Spleen (tissue), 11 donors: ENCODE data around the gene ATP8A2. TPM values are rescaled to one million over a fixed set of nuclear protein-coding genes. Genes with fewer than 3 reads are reported as not detected.

Source experiments
- DNase-seq: peaks from one replicate; pipeline ENCODE4 v3.0.0-alpha.2; 2020
- H3K27ac ChIP-seq, 8 donors: fragments of 200-600 bp; sonication (generic) in 7 of 8; 1 replicate in 4 of 8; 2 replicates in 4 of 8; pipeline versions ENCODE4 v1.5.0 to v1.8.0; 2016 to 2021; ENCODE audit warnings: inconsistent platforms in 4 of 8, mild to moderate bottlenecking in 4 of 8, moderate library complexity in 1 of 8
- H3K27me3 ChIP-seq, 7 donors: fragments of 200-600 bp; sonication (generic) in 6 of 7; replicated peaks in 1 of 7; 1 replicate in 4 of 7; 2 replicates in 3 of 7; pipeline versions ENCODE4 v1.5.0 to v1.8.0; 2016 to 2021; ENCODE audit warnings: inconsistent platforms in 3 of 7, mild to moderate bottlenecking in 1 of 7
- H3K36me3 ChIP-seq, 6 donors: fragments of 200-600 bp; sonication (generic) in 5 of 6; 1 replicate in 4 of 6; 2 replicates in 2 of 6; pipeline versions ENCODE4 v1.5.0 to v1.8.0; 2016 to 2021; ENCODE audit warnings: inconsistent platforms in 2 of 6
- H3K4me1 ChIP-seq, 6 donors: fragments of 200-600 bp; sonication (generic) in 5 of 6; 1 replicate in 3 of 6; 2 replicates in 3 of 6; pipeline versions ENCODE4 v1.5.0 to v1.8.0; 2016 to 2021; ENCODE audit warnings: inconsistent platforms in 3 of 6
- H3K4me3 ChIP-seq, 8 donors: fragments of 200-600 bp; sonication (generic) in 7 of 8; 1 replicate in 4 of 8; 2 replicates in 4 of 8; pipeline versions ENCODE4 v1.5.0 to v1.8.0; 2016 to 2021; ENCODE audit warnings: inconsistent platforms in 4 of 8, mild to moderate bottlenecking in 4 of 8, moderate library complexity in 2 of 8
- H3K9me3 ChIP-seq, 8 donors: fragments of 200-600 bp; sonication (generic) in 7 of 8; 1 replicate in 4 of 8; 2 replicates in 4 of 8; pipeline versions ENCODE4 v1.5.0 to v1.8.0; 2016 to 2021; ENCODE audit warnings: inconsistent platforms in 4 of 8
- POLR2A ChIP-seq, 3 donors: fragments of 450-650 bp; IDR thresholded peaks; one replicate each; pipeline ENCODE4 v1.5.1; 2017; ENCODE audit warnings: antibody characterized with exemption in 3 of 3, mild to moderate bottlenecking in 1 of 3
- POLR2AphosphoS5 ChIP-seq, 3 donors: sonication (generic); formaldehyde crosslinking; IDR thresholded peaks; one replicate each; pipeline ENCODE4 v1.5.1; 2017; ENCODE audit warnings: antibody characterized with exemption in 3 of 3
- WGBS, 5 donors: extraction: QIAGEN DNeasy Blood & Tissue Kit in 3 of 5; methylation state at CpG; one replicate each; pipeline versions ENCODE4 v1.1.5 to v1.1.7; 2013 to 2018; 5-methylcytosine and 5-hydroxymethylcytosine counted together
- intact Hi-C: fragments of 100-400 bp; cut with DNase I; formaldehyde crosslinking; loops from one replicate; pipeline ENCODE4 v1.15.0; 2023; ENCODE audit warnings: low total_unique reads
- polyA plus RNA-seq, 3 donors: library from polyadenylated mRNA; stranded (reverse); fragments of 200-250 nt; gene quantifications; one replicate each; pipeline ENCODE4 v1.2.1, GENCODE V29; 2013
- total RNA-seq, 7 donors: library from RNA; depleted of rRNA in 3 of 7; stranded (reverse); fragments of >200 nt in 3 of 7; fragmentation: NEBNext Ultra II Directional in 4 of 7; extraction: Animal tissue kit (Norgen Biotek cat#: 25700) in 4 of 7; gene quantifications; one replicate each; pipeline versions ENCODE4 v1.1.0 to v1.2.1, GENCODE V29; 2016 to 2021
- TF ChIP-seq, protein P1 (sequence below), 11 experiments: fragments of 200-600 bp in 7 of 11; fragments of 450-650 bp in 4 of 11; sonication (generic) in 4 of 11; IDR thresholded peaks in 8 of 11; conservative IDR thresholded peaks in 3 of 11; 1 replicate in 7 of 11; 2 replicates in 4 of 11; pipeline versions ENCODE4 v1.4.0 to v1.8.0; 2016 to 2021; ENCODE audit warnings: antibody characterized with exemption in 11 of 11, inconsistent platforms in 4 of 11, mild to moderate bottlenecking in 1 of 11
- donor health status: healthy with polysubstance abuse.
- donor health status: DM: no; HTN: no; CAD: no; lungs with moderate emphysema.
- donor health status: DM: no; HTN: no; CAD: no.
- donor health status: Bipolar disorder and iron deficiency.
- donor health status: healthy.
- donor health status: DM: no; HTN: no; CAD: no.
- donor health status: DM: yes; HTN: yes; CAD: no.

ATP8A2 gene
- total and polyA plus RNA-seq, 10 donors, result 0.09 to 0.46 (median 0.25) TPM

DNA sequence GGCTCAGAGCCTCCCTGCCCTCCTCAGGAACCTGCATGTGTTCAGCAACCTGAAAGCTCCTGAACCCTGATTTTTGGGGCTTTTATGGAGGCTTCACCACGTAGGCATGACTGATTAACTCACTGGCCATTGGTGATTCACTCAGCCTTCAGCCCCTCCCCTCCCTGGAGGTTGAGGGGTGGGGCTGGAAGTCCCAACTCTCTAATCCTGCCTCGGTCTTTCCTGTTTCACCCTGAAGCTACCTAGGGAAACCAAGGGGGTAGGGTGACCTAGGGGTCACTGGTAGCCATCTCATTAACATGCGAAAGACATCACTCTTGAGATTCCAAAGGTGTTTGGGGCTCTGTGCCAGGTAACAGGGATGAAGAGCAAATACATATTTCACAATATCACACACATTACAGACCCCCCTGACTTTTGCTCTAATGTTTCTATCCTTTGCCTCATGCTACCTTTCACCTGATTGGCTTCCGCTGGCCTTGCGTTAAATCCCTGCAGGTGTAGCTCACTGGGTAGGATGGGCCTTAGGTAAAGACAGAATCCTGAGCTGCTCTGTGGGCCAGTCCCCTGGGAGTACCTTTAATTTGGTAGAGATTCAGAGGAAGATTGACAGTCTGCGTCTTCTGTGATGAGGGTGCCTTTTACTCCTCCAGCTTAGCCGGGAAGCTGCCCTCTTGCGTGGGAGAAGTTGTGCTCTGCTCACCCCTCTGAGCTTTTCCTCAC, 260.6 kb downstream of the ATP8A2 start:
- DNase-seq, result no peak
- intact Hi-C loops, result no loop called here
- TF ChIP-seq, protein P1, sequence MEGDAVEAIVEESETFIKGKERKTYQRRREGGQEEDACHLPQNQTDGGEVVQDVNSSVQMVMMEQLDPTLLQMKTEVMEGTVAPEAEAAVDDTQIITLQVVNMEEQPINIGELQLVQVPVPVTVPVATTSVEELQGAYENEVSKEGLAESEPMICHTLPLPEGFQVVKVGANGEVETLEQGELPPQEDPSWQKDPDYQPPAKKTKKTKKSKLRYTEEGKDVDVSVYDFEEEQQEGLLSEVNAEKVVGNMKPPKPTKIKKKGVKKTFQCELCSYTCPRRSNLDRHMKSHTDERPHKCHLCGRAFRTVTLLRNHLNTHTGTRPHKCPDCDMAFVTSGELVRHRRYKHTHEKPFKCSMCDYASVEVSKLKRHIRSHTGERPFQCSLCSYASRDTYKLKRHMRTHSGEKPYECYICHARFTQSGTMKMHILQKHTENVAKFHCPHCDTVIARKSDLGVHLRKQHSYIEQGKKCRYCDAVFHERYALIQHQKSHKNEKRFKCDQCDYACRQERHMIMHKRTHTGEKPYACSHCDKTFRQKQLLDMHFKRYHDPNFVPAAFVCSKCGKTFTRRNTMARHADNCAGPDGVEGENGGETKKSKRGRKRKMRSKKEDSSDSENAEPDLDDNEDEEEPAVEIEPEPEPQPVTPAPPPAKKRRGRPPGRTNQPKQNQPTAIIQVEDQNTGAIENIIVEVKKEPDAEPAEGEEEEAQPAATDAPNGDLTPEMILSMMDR (IDR thresholded peaks at IDR 0.05 in 8 of 11, conservative IDR thresholded peaks at IDR 0.05 in 3 of 11), result no peak
- TF ChIP-seq POLR2A (IDR thresholded peaks at IDR 0.05), result no peak
- TF ChIP-seq POLR2AphosphoS5 (IDR thresholded peaks at IDR 0.05), result no peak
- no peaks in the 10 kb centered on the region for H3K4me1 ChIP-seq
- no peak overlapping the region for H3K27ac ChIP-seq
- H3K27me3 ChIP-seq, result peaks cover 0 to 3% (median 0%) of the 10 kb centered on the region in 7 donors
- peaks cover 0 to under 1% (median 0%) of the 10 kb centered on the region in 8 donors for H3K9me3 ChIP-seq
- no peak overlapping the region for H3K4me3 ChIP-seq
- no peaks in the 10 kb centered on the region for H3K36me3 ChIP-seq
- 70 to 76% (median 75%) methylated on average over 8 of the region's 8 CpGs for WGBS, 5 donors

- no peaks in the 10 kb centered on the region for H3K9me3 ChIP-seq
- no peak overlapping the region for H3K27ac ChIP-seq
- no peaks in the 10 kb centered on the region for H3K36me3 ChIP-seq
- DNase-seq, result no peak
- H3K27me3 ChIP-seq, result peaks cover 0 to 3% (median 0%) of the 10 kb centered on the region in 7 donors
- H3K4me3 ChIP-seq, result no peak overlapping the region
- no peaks in the 10 kb centered on the region for H3K4me1 ChIP-seq
- 59 to 88% (median 75%) methylated on average over 5 of the region's 5 CpGs for WGBS, 5 donors
- TF ChIP-seq, protein P1 (IDR thresholded peaks at IDR 0.05 in 8 of 11, conservative IDR thresholded peaks at IDR 0.05 in 3 of 11), result no peak
- TF ChIP-seq POLR2A (IDR thresholded peaks at IDR 0.05) (no peak), POLR2AphosphoS5 (IDR thresholded peaks at IDR 0.05) (no peak)
- intact Hi-C loops, result no loop called here
Observed at GRCh38 chr13:25633093-25633492, 261.3 kb downstream of the ATP8A2 start.

- 86 to 93% (median 89%) methylated on average over 1 of the region's 1 CpG for WGBS, 5 donors
- Histone ChIP-seq H3K36me3 (no peaks in the 10 kb centered on the region), H3K27ac (no peak overlapping the region), H3K27me3 (no peaks in the 10 kb centered on the region), H3K9me3 (peaks cover 0 to 42% (median 31%) of the 10 kb centered on the region in 8 donors), H3K4me3 (no peak overlapping the region), H3K4me1 (no peaks in the 10 kb centered on the region)
- TF ChIP-seq POLR2A (IDR thresholded peaks at IDR 0.05) (no peak), POLR2AphosphoS5 (IDR thresholded peaks at IDR 0.05) (no peak)
- TF ChIP-seq, protein P1 (IDR thresholded peaks at IDR 0.05 in 8 of 11, conservative IDR thresholded peaks at IDR 0.05 in 3 of 11), result no peak
- intact Hi-C loops, result no loop called here
- DNase-seq, result no peak
Observed at GRCh38 chr13:25645681-25646080, 273.9 kb downstream of the ATP8A2 start.

- H3K9me3 ChIP-seq, result peaks cover 0 to 31% (median 20%) of the 10 kb centered on the region in 8 donors
- no peaks in the 10 kb centered on the region for H3K4me1 ChIP-seq
- H3K27me3 ChIP-seq, result no peaks in the 10 kb centered on the region
- no peak overlapping the region for H3K4me3 ChIP-seq
- no peaks in the 10 kb centered on the region for H3K36me3 ChIP-seq
- no peak for DNase-seq
- TF ChIP-seq POLR2AphosphoS5 (IDR thresholded peaks at IDR 0.05) (no peak), POLR2A (IDR thresholded peaks at IDR 0.05) (no peak)
- TF ChIP-seq, protein P1 (IDR thresholded peaks at IDR 0.05 in 8 of 11, conservative IDR thresholded peaks at IDR 0.05 in 3 of 11), result no peak
- WGBS, 5 donors, result 44 to 97% (median 96%) methylated on average over 1 of the region's 1 CpG
- intact Hi-C loops, result no loop called here
- no peak overlapping the region for H3K27ac ChIP-seq
Observed at GRCh38 chr13:25649001-25649633, 277.3 kb downstream of the ATP8A2 start.
